ENCODE results near the gene ZNF581.

ZNF581 gene

GRCh38 chr19:55643003-55643886 lies at the start of gene ZNF581:
Gene ZNF581 (plus strand): TSS chr19:55643649. CDS start chr19:55644572, 923 bp downstream.
- peak; percentile 72 for DNase-seq

GRCh38 chr19:55594996-55595545 lies 48.4 kb upstream of the ZNF581 start:
- DNase-seq: no peak

GRCh38 chr19:55596304-55596703 lies 47.1 kb upstream of the ZNF581 start:
- no peak for DNase-seq

- no peak for DNase-seq
Measured at GRCh38 chr19:55597501-55597921, 45.9 kb upstream of the ZNF581 start.

- no peak for DNase-seq
Measured at GRCh38 chr19:55598034-55598433, 45.4 kb upstream of the ZNF581 start.

GRCh38 chr19:55598719-55599467 lies 44.6 kb upstream of the ZNF581 start:
- DNase-seq: peak; percentile 81

- peak; percentile 99 for DNase-seq
Measured at GRCh38 chr19:55599468-55599841, 44.0 kb upstream of the ZNF581 start, which contains the start of gene FIZ1. Gene FIZ1 (minus strand): TSS chr19:55599517. CDS start chr19:55597865, 1,652 bp downstream.

GRCh38 chr19:55599842-55600661 lies 43.4 kb upstream of the ZNF581 start, which contains the start of gene ZNF524:
Gene ZNF524 (plus strand): TSS chr19:55600288. CDS start chr19:55602113, 1,825 bp downstream.
- peak; percentile 91 for DNase-seq

- DNase-seq: no peak
Measured at GRCh38 chr19:55600662-55601028, 42.8 kb upstream of the ZNF581 start.

- no peak for DNase-seq
Measured at GRCh38 chr19:55601084-55601483, 42.4 kb upstream of the ZNF581 start.

- no peak for DNase-seq
Measured at GRCh38 chr19:55602104-55603001, 41.1 kb upstream of the ZNF581 start.

GRCh38 chr19:55603115-55603514 lies 40.3 kb upstream of the ZNF581 start:
- no peak for DNase-seq

- no peak for DNase-seq
Measured at GRCh38 chr19:55603581-55604292, 39.7 kb upstream of the ZNF581 start.

GRCh38 chr19:55605207-55605636 lies 38.2 kb upstream of the ZNF581 start:
- peak; percentile 98 for DNase-seq

GRCh38 chr19:55605637-55606470 lies 37.6 kb upstream of the ZNF581 start, which contains the start of gene ZNF865:
Gene ZNF865 (plus strand): TSS chr19:55605647. CDS start chr19:55613619, 7,972 bp downstream.
- DNase-seq: peak; percentile 56

- DNase-seq: no peak
Measured at GRCh38 chr19:55606471-55606787, 37.0 kb upstream of the ZNF581 start.

- DNase-seq: no peak
Measured at GRCh38 chr19:55606817-55607216, 36.6 kb upstream of the ZNF581 start.

- no peak for DNase-seq
Measured at GRCh38 chr19:55609326-55609725, 34.1 kb upstream of the ZNF581 start.

- DNase-seq: no peak
Measured at GRCh38 chr19:55611300-55611982, 32.0 kb upstream of the ZNF581 start.

Data from NCI-H2171 (cell line).